HuH-7 (cell line): ENCODE results near the gene AGPAT3.
"Not testable (repeated sequence)": the region's sequence is repeated elsewhere in the genome, so short reads cannot be mapped to it uniquely, and the experiment has no call there.

Experiments used
- DNase-seq: peaks from one replicate; pipeline ENCODE4 v3.0.0; 2011; ENCODE audit warnings: low spot score

AGPAT3 gene, protein sequence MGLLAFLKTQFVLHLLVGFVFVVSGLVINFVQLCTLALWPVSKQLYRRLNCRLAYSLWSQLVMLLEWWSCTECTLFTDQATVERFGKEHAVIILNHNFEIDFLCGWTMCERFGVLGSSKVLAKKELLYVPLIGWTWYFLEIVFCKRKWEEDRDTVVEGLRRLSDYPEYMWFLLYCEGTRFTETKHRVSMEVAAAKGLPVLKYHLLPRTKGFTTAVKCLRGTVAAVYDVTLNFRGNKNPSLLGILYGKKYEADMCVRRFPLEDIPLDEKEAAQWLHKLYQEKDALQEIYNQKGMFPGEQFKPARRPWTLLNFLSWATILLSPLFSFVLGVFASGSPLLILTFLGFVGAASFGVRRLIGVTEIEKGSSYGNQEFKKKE

DNA sequence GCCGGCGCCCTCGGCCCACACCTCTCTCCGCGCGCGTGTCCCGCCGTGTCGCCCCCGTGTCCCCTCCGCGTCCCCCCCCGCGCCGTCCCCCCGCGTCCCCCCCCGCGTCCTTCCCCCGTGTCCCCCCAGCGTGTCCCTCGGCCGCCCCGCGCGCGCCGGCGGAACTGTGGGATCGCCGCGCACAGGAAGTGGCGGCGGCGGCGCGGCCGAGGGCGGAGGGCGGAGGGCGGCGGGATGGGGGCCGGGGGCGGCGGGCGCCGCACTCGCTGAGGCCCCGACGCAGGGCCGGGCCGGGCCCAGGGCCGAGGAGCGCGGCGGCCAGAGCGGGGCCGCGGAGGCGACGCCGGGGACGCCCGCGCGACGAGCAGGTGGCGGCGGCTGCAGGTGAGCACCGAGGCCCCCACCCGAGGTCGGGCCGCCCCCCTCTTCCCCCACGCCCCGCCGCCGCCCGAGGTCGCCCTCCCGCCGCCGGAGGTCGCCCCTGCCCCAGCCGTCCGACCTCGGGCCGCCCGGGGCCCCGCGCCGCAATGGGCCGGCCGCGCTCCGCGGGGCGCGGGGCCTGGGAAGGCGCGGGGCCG is at the start of gene AGPAT3:
Gene AGPAT3 (plus strand): TSS at position 262 of the 578 bp plus-strand sequence. CDS start 94,459 bp downstream, outside the sequence.
- DNase-seq: no peak

DNA sequence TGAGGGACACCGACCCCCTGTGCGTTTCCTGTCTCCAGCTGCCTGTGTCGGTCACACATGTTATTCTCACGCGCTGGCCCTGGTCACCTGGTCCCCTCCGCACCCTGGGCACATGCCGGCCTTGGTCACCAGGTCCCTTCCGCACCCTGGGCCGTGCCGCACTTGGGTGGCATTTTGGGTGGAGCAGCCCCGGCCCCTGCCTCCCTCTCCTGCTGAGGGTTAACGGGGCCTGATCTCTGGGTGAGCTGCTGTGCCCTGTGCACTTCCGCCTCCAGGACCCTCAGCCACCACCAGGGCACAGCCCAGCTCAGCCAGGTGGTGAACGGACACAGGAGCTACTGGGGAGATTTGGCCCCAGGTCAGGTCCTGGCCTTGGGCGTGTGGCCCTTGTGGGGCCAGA is 49.0 kb upstream of the AGPAT3 start:
- no peak for DNase-seq

- DNase-seq: no peak
These were observed 48.4 kb upstream of the AGPAT3 start for GRCh38 chr21:43816611-43817071.

GRCh38 chr21:43817157-43818086 is 47.6 kb upstream of the AGPAT3 start:
- DNase-seq: no peak

- no peak for DNase-seq
These were observed 46.3 kb upstream of the AGPAT3 start for GRCh38 chr21:43818685-43819084.

- no peak for DNase-seq
These were observed 45.3 kb upstream of the AGPAT3 start for GRCh38 chr21:43819511-43820405.

DNA sequence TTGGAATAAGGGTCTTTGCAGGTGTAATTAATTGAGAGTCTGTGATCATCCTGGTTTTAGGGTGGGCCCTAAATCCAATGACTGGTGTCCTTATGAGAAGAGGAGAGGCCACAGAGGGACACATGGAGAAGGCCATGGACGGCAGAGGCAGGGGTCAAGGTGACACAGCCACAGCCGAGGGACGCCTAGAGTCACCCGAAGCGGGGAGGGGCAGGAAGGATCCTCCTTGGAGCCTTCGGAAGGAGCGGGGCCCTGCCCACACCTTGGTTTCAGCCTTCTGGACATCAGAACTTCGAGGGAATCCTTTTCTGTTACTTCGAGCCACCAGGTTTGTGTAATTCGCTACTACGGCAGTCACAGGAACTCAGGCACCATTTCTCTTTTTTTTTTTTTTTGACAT is 44.6 kb upstream of the AGPAT3 start:
- no peak for DNase-seq

GRCh38 chr21:43822166-43822565 is 42.9 kb upstream of the AGPAT3 start:
- not testable (repeated sequence) for DNase-seq

DNA sequence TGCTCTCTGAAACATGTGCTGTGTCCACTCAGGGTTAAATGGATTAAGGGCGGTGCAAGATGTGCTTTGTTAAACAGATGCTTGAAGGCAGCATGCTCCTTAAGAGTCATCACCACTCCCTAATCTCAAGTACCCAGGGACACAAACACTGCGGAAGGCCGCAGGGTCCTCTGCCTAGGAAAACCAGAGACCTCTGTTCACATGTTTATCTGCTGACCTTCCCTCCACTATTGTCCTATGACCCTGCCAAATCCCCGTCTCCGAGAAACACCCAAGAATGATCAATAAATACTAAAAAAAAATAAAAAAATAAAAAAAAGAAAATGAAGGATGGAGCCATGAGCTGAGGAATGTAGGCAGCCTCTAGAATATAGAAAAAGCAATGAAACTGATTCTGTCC is 42.3 kb upstream of the AGPAT3 start:
- not testable (repeated sequence) for DNase-seq

DNA sequence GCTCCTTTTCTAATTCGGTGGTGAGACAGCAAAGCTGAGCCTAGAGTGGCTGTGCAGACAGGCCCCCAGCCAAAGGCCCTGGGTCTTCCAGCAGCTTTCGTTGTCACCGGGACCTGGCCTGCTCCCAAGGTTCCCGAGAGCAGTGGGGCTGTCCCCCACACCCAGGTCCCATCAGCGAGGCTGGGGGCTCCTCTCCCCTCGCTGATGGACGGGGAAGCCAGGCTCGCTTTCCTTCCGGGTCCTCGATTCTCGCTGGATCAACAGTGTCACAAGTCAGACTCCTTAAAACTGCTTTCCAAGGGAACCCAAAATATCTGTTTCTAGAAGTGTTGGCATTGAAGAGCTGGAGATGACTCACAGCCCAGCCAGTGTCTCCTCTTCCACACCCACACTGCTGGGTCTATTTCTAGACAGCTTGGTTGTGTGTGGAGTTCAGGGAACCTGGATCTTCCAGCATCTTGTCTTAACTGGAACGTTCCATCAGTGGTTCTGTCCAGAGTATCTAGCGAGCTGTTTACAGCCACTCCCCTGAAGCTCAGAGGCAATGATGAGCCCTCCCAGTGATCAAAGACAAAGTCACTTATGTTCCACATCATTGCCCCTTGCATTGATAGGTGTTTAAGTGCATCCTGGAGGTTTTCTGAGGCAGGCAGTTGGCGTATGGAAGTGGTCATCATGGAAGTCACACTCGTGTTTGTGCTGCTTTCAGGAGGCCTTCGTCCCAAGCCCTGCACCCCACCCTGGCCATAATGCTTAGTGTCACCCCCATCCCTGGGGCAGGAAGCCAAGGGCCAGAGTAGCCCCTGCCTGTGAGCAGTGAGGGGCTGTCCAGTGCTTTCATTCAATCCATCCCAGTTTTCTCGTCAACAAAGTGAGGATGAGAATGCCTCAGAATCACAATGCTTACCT is 40.4 kb upstream of the AGPAT3 start:
- no peak for DNase-seq

DNA sequence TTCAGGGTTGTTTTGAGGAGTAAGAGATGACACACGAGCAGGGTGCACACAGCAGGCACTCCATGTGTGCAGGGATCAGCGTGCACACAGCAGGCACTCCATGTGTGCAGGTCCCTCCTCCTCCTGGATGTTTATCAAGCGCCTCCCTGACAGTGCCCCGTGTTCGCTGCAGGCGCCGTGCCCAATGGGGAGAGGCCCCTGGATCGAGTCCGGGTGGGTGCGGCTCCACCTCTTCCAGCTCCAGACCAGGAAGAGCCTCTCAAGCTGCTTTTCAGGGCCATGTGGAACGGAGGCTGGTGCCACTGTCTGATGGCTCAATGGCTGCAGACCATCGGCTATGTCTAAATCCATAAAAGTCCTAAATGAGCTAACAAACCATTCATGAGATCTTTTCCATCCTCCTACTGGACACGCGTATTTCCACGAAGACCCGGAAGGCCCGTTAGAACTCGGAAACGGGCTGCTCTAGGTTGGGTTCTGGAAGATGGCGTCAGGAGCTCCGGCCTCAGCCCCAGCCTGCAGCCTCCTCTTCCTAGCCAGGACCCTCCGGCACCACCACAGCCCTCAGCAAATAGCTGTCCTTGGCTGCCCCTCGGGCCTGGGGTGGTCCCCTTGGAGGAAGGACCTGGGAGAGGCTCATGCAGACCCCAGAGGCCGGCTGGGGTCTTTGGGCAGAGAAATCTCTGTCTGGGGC is 39.6 kb upstream of the AGPAT3 start:
- no peak for DNase-seq

DNA sequence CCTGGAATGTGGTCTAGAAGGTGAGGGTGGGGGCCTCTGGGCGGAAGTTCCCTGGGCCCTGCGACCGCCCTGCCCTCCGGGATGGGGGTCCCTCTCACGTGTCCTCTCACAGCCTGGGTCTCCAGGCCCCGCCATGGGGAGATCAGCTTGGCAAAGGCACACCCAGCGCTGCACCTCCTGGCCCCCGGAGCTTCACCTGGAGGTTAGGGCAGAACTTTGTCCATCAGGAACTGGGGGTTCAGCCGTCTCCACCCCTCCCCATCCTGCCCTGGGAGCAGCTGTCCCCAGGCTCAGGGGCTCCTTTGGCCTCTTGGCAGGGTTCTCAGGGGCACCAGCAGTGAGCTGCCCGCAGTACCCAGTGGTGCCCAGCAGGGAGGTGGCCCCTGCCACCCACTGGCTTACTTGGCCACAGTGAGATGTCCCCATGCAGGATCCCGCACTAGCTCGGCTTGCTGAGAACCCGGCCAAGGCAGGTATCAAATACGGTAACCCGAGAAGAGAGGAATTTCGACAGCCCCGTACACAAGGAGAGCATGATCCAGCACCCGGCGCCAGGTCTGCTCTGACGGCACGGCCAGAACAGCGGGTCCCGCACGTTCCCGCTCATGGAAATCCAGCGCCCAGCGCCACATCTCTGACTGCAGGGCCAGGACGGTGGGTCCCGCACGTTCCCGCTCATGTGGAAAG is 38.9 kb upstream of the AGPAT3 start:
- no peak for DNase-seq

GRCh38 chr21:43826623-43826974 is 38.4 kb upstream of the AGPAT3 start:
- no peak for DNase-seq

DNA sequence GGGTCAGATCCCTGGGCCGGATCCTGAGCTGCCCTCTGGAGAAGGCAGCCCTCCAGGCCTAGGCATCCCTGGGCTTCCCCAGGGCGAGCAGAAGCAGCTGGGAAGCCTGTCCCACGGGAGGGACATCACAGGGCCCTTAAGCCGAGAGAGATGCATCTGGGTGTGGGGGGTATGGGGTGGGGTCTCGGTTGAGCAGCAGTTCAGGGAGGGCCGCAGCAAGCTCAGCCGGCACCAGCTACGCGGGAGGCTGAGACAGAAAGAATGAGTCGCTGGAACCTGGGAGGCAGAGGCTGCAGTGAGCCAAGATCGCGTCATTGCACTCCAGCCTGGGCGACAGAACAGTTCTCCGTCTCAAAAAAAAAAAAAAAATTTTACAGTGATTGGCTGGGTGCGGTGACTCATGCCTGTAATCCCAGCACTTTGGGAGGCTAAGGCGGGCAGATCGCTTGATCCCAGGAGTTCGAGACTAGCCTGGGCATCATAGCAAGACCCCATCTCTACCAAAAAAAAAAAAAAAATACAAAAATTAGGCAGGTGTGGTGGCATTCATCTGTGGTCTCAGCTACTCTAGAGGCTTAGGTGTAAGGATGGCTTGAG is 37.9 kb upstream of the AGPAT3 start:
- DNase-seq: no peak

DNA sequence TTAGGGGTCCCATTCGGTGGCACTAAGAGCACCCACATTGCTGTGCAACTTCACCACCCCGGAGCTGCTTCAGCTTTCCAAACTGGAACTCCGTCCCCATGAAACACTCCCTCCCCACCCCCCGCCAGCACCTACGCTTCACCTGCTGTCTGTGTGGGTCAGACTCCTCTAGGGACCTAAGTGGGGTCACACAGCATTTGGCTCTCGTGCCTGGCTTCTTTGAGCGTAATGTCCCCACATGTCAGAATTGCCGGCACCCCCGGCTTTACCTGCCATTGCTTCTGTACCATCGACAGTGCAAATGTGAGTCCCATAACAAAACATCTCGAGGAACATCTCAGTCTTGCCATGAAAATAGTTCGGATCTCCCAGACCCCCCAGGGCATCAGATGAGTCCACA is 35.9 kb upstream of the AGPAT3 start:
- no peak for DNase-seq

DNA sequence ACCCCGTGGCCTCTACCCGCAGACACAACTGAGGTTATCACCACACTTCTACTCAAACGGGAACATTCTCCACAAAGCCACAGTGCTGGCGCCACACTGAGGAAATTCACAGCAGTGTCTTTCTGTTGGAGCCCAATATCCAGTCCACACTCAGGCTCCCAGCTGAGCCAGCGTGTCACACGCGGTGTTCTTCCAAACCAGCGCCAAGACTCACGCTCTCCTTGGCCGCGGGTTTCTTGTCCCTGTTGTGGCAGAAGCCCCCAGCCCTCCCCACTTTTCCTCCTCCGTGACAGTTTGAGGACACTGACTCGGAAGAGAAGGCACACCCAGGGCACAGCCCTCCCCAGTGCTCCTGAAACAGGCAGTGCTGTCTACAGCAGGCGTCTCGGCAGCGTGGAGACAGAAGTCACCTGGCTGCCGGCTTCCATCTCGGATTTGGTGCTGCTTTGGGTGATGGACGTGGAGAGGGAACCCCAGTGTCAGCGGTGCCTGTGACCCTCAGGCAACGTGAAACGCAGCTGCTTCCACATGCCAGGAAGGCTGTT is 35.4 kb upstream of the AGPAT3 start:
- DNase-seq: no peak

GRCh38 chr21:43832158-43832550 is 32.9 kb upstream of the AGPAT3 start:
- no peak for DNase-seq

DNA sequence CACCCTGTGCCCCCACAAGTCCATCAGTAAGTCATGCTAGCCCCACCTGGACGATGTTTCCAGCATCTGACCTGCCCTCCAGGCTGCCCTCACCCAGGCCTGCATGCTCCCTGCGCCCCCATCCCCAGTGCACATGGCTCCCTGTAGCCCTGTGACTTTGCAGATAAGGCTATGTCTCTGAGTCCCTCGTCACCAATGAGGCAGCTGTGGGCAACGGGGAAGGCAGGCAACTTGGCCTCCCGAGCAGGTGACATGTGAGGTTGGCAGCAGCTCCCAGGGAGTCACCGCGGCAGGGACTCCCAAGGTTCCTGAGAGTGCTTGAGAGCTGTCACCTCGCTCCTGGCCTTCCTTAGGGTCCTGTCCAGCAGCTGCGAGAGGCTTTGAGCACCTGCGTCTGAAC is 32.4 kb upstream of the AGPAT3 start:
- no peak for DNase-seq
